Measurements from ENCODE around the gene MAP3K7. TPM values are rescaled to one million over a fixed set of nuclear protein-coding genes. Genes with fewer than 3 reads are reported as not detected.

The MAP3K7 gene
- total RNA-seq, 1 donor from 2014 or later, result 20.6 TPM

GRCh38 chr6:90599151-90599550, 12.3 kb upstream of the MAP3K7 start:
- intact Hi-C loops (cut with micrococcal nuclease), result no loop called here
- H3K27me3 ChIP-seq (ENCODE audit: low read depth), result peaks cover 36% of the 10 kb centered on the region
- TF ChIP-seq CTCF (IDR thresholded peaks at IDR 0.05; ENCODE audit: borderline replicate concordance), result no peak
- H3K4me1 ChIP-seq, result no peaks in the 10 kb centered on the region
- H3K36me3 ChIP-seq, result no peaks in the 10 kb centered on the region
- H3K4me3 ChIP-seq, result no peak overlapping the region
- no peak for DNase-seq
- H3K27ac ChIP-seq (replicated peaks), result no peak overlapping the region
- H3K9me3 ChIP-seq (replicated peaks), result no peaks in the 10 kb centered on the region

GRCh38 chr6:90598192-90598951, 11.5 kb upstream of the MAP3K7 start:
- Histone ChIP-seq H3K4me3 (no peak overlapping the region), H3K9me3 (replicated peaks) (no peaks in the 10 kb centered on the region), H3K27ac (replicated peaks) (no peak overlapping the region), H3K36me3 (no peaks in the 10 kb centered on the region), H3K27me3 (ENCODE audit: low read depth) (peaks cover 43% of the 10 kb centered on the region), H3K4me1 (no peaks in the 10 kb centered on the region)
- no peak for TF ChIP-seq CTCF (IDR thresholded peaks at IDR 0.05; ENCODE audit: borderline replicate concordance)
- no peak for DNase-seq
- intact Hi-C loops (cut with micrococcal nuclease), result no loop called here

GRCh38 chr6:90596967-90597539, 10.2 kb upstream of the MAP3K7 start:
- intact Hi-C loops (cut with micrococcal nuclease), result no loop called here
- DNase-seq, result no peak
- Histone ChIP-seq H3K36me3 (no peaks in the 10 kb centered on the region), H3K4me1 (no peaks in the 10 kb centered on the region), H3K4me3 (no peak overlapping the region), H3K27ac (replicated peaks) (no peak overlapping the region), H3K9me3 (replicated peaks) (no peaks in the 10 kb centered on the region), H3K27me3 (ENCODE audit: low read depth) (peaks cover 38% of the 10 kb centered on the region)
- no peak for TF ChIP-seq CTCF (IDR thresholded peaks at IDR 0.05; ENCODE audit: borderline replicate concordance)

GRCh38 chr6:90595854-90596253, 9.0 kb upstream of the MAP3K7 start:
- intact Hi-C loops (cut with micrococcal nuclease), result no loop called here
- Histone ChIP-seq H3K4me1 (no peaks in the 10 kb centered on the region), H3K27ac (replicated peaks) (no peak overlapping the region), H3K4me3 (no peak overlapping the region), H3K9me3 (replicated peaks) (no peaks in the 10 kb centered on the region), H3K36me3 (no peaks in the 10 kb centered on the region), H3K27me3 (ENCODE audit: low read depth) (peaks cover 34% of the 10 kb centered on the region)
- TF ChIP-seq CTCF (IDR thresholded peaks at IDR 0.05; ENCODE audit: borderline replicate concordance), result no peak
- DNase-seq, result no peak

- intact Hi-C loops (cut with micrococcal nuclease), result no loop called here
- Histone ChIP-seq H3K4me3 (peak overlapping the region; percentile 93), H3K4me1 (peaks cover 57% of the 10 kb centered on the region), H3K36me3 (no peaks in the 10 kb centered on the region), H3K27me3 (ENCODE audit: low read depth) (no peaks in the 10 kb centered on the region), H3K9me3 (replicated peaks) (no peaks in the 10 kb centered on the region), H3K27ac (replicated peaks) (peak overlapping the region; percentile 93)
- no peak for DNase-seq
- TF ChIP-seq CTCF (IDR thresholded peaks at IDR 0.05; ENCODE audit: borderline replicate concordance), result no peak
These were observed 381 bp downstream of the MAP3K7 start for GRCh38 chr6:90586546-90586835.
